MG63 (cell line): ENCODE results near the gene TBC1D9B. TPM values are rescaled to one million over a fixed set of nuclear protein-coding genes. Genes with fewer than 3 reads are reported as not detected.

Experiments used
- DNase-seq: peaks from one replicate; pipeline ENCODE4 v3.0.0-alpha.2; 2020
- H3K27me3 ChIP-seq: fragments of 250-450 bp; sonication (Bioruptor Pico); 2 replicates; pipeline ENCODE4 v1.5.1; 2020; ENCODE audit warnings: mild to moderate bottlenecking, moderate library complexity
- H3K36me3 ChIP-seq: fragments of 250-450 bp; sonication (Bioruptor Pico); 2 replicates; pipeline ENCODE4 v1.5.1; 2020; ENCODE audit warnings: mild to moderate bottlenecking, moderate library complexity
- H3K4me3 ChIP-seq: fragments of 250-450 bp; sonication (Bioruptor Pico); 2 replicates; pipeline ENCODE4 v1.5.1; 2020; ENCODE audit warnings: mild to moderate bottlenecking, moderate library complexity
- H3K9me3 ChIP-seq: fragments of 250-450 bp; sonication (Bioruptor Pico); 2 replicates; pipeline ENCODE4 v1.5.1; 2020; ENCODE audit warnings: mild to moderate bottlenecking, moderate library complexity
- total RNA-seq: library from RNA; depleted of rRNA; stranded (reverse); fragments of >200 nt; shearing (Covaris generic); gene quantifications from 2 replicates; pipeline ENCODE4 v1.2.3, GENCODE V29; 2014; ENCODE audit warnings: low replicate concordance; rRNA removed

Gene TBC1D9B
- total RNA-seq, 1 experiment from 2014 or later, result 101 TPM

DNA sequence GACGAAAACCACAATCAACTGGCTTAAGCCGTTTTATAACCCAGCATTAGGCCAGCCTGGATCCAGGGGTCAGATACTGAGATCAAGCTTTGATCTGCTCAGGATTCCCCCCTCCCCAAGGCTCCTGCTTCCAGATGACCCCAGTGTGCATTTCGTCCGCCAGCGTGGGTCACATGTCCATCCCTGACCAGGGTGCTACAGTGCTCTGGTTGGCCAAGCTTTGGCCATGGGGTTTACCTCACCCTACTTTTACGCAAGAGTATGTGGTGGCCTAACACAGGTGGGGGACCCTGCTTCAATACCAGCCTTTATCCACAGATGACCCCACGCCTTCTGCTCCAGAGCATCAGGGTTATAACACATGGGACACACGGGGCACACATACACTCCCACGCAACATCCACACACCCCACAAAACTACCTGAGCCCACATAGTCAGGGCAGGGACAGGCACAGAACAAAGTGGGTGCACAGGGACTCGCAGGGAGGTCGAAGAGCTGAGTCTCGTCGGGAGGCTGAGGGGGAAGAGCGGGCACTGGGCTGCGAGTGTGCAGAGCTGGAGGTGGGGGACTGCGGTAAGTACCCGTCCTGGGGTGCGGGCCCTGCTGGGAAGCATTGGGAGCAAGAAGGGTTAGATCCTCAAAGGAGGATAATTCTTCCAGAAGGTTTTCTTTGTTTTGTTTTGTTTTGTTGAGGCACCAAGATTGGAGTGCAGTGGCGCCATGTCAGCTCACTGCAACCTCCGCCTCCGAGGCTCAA lies 92.0 kb downstream of the TBC1D9B start:
- Histone ChIP-seq H3K27me3 (no peaks in the 10 kb centered on the region), H3K9me3 (no peaks in the 10 kb centered on the region), H3K4me3 (no peak overlapping the region), H3K36me3 (peaks cover 44% of the 10 kb centered on the region)
- no peak for DNase-seq

DNA sequence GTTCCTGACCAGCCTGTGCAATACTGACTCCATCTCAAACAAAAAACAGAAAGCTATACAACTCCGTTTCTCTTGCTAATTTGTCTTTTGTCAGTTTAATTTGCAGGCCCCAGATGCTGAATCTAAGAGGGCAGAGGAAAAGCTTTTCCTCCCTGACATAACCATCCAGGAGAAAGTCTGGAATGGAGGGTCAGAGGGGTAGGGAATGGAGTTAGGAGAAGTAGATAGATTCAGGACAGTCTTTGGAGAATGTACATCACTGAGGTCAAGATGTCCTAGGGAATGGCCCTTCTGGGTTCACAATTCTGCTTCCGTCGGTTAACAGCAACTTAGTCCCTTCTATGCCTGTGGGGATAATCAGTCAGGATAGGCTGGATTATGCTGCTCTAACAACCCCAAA lies 93.6 kb downstream of the TBC1D9B start:
- Histone ChIP-seq H3K27me3 (no peaks in the 10 kb centered on the region), H3K4me3 (no peak overlapping the region), H3K36me3 (peaks cover 53% of the 10 kb centered on the region), H3K9me3 (no peaks in the 10 kb centered on the region)
- no peak for DNase-seq

DNA sequence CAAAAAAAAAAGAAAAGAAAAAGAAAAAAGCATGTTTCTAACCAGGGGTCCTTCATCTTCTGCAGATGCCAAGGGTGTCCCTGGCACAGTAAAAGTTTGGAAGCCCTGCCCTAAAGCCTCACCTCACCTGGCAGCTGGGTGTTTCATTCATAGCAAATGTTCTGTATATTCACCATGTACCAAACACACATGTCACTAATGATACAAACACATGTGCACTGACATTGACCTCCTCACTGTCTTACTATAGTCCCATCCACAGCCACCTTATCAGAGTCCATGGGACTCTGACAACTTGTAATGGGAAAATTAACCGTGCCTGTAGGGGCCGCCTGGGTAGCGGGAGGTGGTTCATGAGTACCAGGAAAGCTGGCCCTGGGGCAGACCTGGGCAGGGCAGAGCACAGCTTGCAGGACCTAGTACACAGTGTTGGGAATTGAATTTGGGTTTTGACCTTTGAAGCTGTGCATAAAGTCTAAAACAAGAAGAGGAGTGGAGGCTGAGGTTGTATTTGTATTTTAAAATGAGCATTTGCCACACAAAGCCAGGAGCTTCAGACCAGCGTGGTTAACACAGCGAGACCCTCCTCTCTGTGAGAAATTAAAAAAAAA lies 94.6 kb downstream of the TBC1D9B start:
- Histone ChIP-seq H3K36me3 (peaks cover 53% of the 10 kb centered on the region), H3K4me3 (no peak overlapping the region), H3K9me3 (no peaks in the 10 kb centered on the region), H3K27me3 (no peaks in the 10 kb centered on the region)
- DNase-seq, result no peak

DNA sequence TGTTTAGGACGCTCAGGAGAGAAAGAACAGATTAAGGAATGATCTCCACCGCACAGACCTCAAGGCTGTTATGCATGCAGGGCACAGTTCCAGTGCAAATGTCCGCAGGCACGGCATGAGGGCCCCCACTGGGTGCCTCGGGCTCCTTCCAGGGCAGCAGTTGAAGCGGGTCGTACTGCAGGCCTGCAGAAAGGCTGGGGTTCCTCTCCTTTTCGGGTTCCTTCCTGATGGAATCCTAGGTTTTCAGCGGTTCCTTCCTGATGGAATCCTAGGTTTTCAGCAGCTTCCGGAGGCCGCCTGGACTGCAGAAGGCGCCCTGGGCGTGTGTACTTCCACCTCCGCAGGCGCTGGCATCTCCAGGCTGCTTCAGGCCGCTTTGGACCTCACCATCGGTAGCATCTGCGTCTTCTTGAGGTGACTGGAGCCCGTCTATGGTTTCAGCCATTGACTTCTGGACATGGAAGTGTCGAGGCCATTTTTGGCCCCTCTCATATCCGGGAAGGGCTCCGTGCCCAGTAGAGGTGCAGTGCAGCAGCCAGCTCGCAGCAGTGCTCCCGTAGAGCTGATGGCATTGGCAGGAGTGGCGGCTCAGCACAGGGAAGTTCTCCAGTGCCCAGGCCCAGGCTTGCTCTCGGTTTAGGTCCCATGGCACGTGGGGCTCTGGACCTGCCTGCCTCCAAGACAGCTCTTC lies 95.4 kb downstream of the TBC1D9B start:
- Histone ChIP-seq H3K27me3 (no peaks in the 10 kb centered on the region), H3K9me3 (no peaks in the 10 kb centered on the region), H3K4me3 (no peak overlapping the region), H3K36me3 (peaks cover 53% of the 10 kb centered on the region)
- DNase-seq, result no peak

Other genes with a start within 250 kb of the TBC1D9B start
- not detected in 2 replicates for gene CBY3, start 226.9 kb downstream of the TBC1D9B start, total RNA-seq
- 1,325 and 1,676 TPM in 2 replicates for gene CANX, start 208.9 kb downstream of the TBC1D9B start, total RNA-seq
- gene MAML1, start 175.1 kb downstream of the TBC1D9B start, total RNA-seq, result 10.6 and 21.3 TPM in 2 replicates
- gene LTC4S, start 113.9 kb downstream of the TBC1D9B start, total RNA-seq, result 1.7 TPM in 1 of 2 replicates, not detected in the other
- 149 and 238 TPM in 2 replicates for gene MGAT4B, start 101.0 kb downstream of the TBC1D9B start, total RNA-seq
- 484 and 538 TPM in 2 replicates for gene SQSTM1, start 87.0 kb downstream of the TBC1D9B start, total RNA-seq
- 25.5 and 30.6 TPM in 2 replicates for gene MRNIP, start 49.1 kb downstream of the TBC1D9B start, total RNA-seq
- gene RNF130, start 163.9 kb upstream of the TBC1D9B start, total RNA-seq, result 92.1 and 92.7 TPM in 2 replicates